Endothelial cell of umbilical vein (primary cell): Measurements from ENCODE around the gene SENP6.

Source experiments
- FOS ChIP-seq: IDR thresholded peaks from 2 replicates; pipeline ENCODE4 v1.6.1; 2011; ENCODE audit warnings: mild to moderate bottlenecking, low read length, moderate library complexity, borderline replicate concordance; ENCODE audit not compliant: insufficient read depth
- POLR2A ChIP-seq: IDR thresholded peaks from 2 replicates; pipeline ENCODE4 v1.6.1; 2012; ENCODE audit warnings: low read depth, mild to moderate bottlenecking, control low read depth, low read length

- no peak for TF ChIP-seq POLR2A
- no peak for TF ChIP-seq FOS
Observed at GRCh38 chr6:75693534-75693933, 91.9 kb downstream of the SENP6 start.
